NB4 (cell line): ENCODE measurements around the gene GPR171.

Experiments used
- MYC ChIP-seq: IDR thresholded peaks from 2 replicates; pipeline ENCODE4 v1.6.1; 2011; ENCODE audit warnings: low read depth, low read length
- POLR2A ChIP-seq: IDR thresholded peaks from 2 replicates; pipeline ENCODE4 v1.6.1; 2011; ENCODE audit warnings: mild to moderate bottlenecking; ENCODE audit not compliant: insufficient read length; ENCODE audit errors: extremely low read depth
- TF ChIP-seq, protein P1 (sequence below): IDR thresholded peaks from 2 replicates; pipeline ENCODE4 v1.6.1; 2011; ENCODE audit warnings: low read depth, low read length
- TF ChIP-seq, protein P2 (sequence below): IDR thresholded peaks from one replicate; pipeline ENCODE4 v1.5.1; 2012; ENCODE audit warnings: low read depth, low read length

DNA sequence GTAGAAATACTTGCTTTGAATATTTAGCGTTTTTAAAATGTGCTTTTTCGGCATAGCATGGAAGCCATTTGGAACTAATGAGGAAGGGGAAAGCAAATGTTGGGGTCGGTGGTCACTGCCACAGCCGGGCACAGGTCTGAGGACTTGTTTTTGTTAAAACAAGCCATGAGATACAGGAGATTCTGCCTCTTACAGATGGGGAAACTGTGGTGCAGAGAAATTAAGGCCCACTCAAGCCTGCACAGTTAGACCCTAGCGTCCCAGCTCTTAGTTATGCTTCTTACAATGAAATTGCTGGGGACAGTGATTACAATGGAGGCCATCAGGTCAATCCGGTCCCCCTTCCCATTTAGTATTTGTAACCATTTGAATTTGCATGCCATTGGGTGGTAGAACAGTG is 2.5 kb upstream of the GPR171 start:
- TF ChIP-seq, protein P1, sequence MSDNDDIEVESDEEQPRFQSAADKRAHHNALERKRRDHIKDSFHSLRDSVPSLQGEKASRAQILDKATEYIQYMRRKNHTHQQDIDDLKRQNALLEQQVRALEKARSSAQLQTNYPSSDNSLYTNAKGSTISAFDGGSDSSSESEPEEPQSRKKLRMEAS = no peak
- no peak for TF ChIP-seq POLR2A
- TF ChIP-seq, protein P2, sequence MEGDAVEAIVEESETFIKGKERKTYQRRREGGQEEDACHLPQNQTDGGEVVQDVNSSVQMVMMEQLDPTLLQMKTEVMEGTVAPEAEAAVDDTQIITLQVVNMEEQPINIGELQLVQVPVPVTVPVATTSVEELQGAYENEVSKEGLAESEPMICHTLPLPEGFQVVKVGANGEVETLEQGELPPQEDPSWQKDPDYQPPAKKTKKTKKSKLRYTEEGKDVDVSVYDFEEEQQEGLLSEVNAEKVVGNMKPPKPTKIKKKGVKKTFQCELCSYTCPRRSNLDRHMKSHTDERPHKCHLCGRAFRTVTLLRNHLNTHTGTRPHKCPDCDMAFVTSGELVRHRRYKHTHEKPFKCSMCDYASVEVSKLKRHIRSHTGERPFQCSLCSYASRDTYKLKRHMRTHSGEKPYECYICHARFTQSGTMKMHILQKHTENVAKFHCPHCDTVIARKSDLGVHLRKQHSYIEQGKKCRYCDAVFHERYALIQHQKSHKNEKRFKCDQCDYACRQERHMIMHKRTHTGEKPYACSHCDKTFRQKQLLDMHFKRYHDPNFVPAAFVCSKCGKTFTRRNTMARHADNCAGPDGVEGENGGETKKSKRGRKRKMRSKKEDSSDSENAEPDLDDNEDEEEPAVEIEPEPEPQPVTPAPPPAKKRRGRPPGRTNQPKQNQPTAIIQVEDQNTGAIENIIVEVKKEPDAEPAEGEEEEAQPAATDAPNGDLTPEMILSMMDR = no peak
- TF ChIP-seq MYC = no peak
